Measurements from ENCODE around the gene PLEKHB2. TPM values are rescaled to one million over a fixed set of nuclear protein-coding genes. Genes with fewer than 3 reads are reported as not detected.
"Not testable (repeated sequence)": the region's sequence is repeated elsewhere in the genome, so short reads cannot be mapped to it uniquely, and the experiment has no call there.

The PLEKHB2 gene
- 37.9 and 42.7 TPM in 2 replicates for polyA plus RNA-seq (2014; cell fraction: cytosol; rRNA removed)
- polyA plus RNA-seq (2014; cell fraction: nucleus; rRNA removed): 12.4 and 15.6 TPM in 2 replicates

GRCh38 chr2:131105156-131105949 lies at the start of gene PLEKHB2:
Gene PLEKHB2 (plus strand): TSS chr2:131105336. CDS start chr2:131120942, 15,606 bp downstream.
- peak; percentile 90 for DNase-seq (ENCODE audit: low spot score)

GRCh38 chr2:131056204-131056931 lies 48.8 kb upstream of the PLEKHB2 start:
- no peak for DNase-seq (ENCODE audit: low spot score)

- no peak for DNase-seq (ENCODE audit: low spot score)
Measured at GRCh38 chr2:131056932-131057287, 48.2 kb upstream of the PLEKHB2 start.

- no peak for DNase-seq (ENCODE audit: low spot score)
Measured at GRCh38 chr2:131058214-131058843, 46.8 kb upstream of the PLEKHB2 start.

- DNase-seq (ENCODE audit: low spot score): no peak
Measured at GRCh38 chr2:131058920-131059319, 46.2 kb upstream of the PLEKHB2 start.

- no peak for DNase-seq (ENCODE audit: low spot score)
Measured at GRCh38 chr2:131063501-131064283, 41.4 kb upstream of the PLEKHB2 start.

- DNase-seq (ENCODE audit: low spot score): no peak
Measured at GRCh38 chr2:131064589-131065512, 40.3 kb upstream of the PLEKHB2 start.

GRCh38 chr2:131067465-131068125 lies 37.5 kb upstream of the PLEKHB2 start:
- DNase-seq (ENCODE audit: low spot score): no peak

GRCh38 chr2:131068172-131068571 lies 37.0 kb upstream of the PLEKHB2 start:
- DNase-seq (ENCODE audit: low spot score): not testable (repeated sequence)

GRCh38 chr2:131075578-131075977 lies 29.6 kb upstream of the PLEKHB2 start:
- not testable (repeated sequence) for DNase-seq (ENCODE audit: low spot score)

GRCh38 chr2:131076707-131077106 lies 28.4 kb upstream of the PLEKHB2 start:
- no peak for DNase-seq (ENCODE audit: low spot score)

- DNase-seq (ENCODE audit: low spot score): no peak
Measured at GRCh38 chr2:131077182-131077846, 27.8 kb upstream of the PLEKHB2 start.

GRCh38 chr2:131077966-131078365 lies 27.2 kb upstream of the PLEKHB2 start:
- DNase-seq (ENCODE audit: low spot score): no peak

- DNase-seq (ENCODE audit: low spot score): not testable (repeated sequence)
Measured at GRCh38 chr2:131079931-131080330, 25.2 kb upstream of the PLEKHB2 start.

- DNase-seq (ENCODE audit: low spot score): no peak
Measured at GRCh38 chr2:131081190-131081589, 23.9 kb upstream of the PLEKHB2 start.

- DNase-seq (ENCODE audit: low spot score): no peak
Measured at GRCh38 chr2:131085646-131086045, 19.5 kb upstream of the PLEKHB2 start.

GRCh38 chr2:131092458-131093005 lies 12.6 kb upstream of the PLEKHB2 start:
- no peak for DNase-seq (ENCODE audit: low spot score)

- peak; percentile 86 for DNase-seq (ENCODE audit: low spot score)
Measured at GRCh38 chr2:131093006-131093695, 12.0 kb upstream of the PLEKHB2 start, which contains the start of gene FAM168B. Gene FAM168B (minus strand): TSS chr2:131093460. CDS start chr2:131082646, 10,814 bp downstream.
